AG20443 (cell line): ENCODE measurements around the gene SNRPB2.

Experiments used
- DNase-seq: peaks from one replicate; pipeline ENCODE4 v3.0.0; 2012; ENCODE audit warnings: low spot score, mixed read lengths

SNRPB2 gene

DNA sequence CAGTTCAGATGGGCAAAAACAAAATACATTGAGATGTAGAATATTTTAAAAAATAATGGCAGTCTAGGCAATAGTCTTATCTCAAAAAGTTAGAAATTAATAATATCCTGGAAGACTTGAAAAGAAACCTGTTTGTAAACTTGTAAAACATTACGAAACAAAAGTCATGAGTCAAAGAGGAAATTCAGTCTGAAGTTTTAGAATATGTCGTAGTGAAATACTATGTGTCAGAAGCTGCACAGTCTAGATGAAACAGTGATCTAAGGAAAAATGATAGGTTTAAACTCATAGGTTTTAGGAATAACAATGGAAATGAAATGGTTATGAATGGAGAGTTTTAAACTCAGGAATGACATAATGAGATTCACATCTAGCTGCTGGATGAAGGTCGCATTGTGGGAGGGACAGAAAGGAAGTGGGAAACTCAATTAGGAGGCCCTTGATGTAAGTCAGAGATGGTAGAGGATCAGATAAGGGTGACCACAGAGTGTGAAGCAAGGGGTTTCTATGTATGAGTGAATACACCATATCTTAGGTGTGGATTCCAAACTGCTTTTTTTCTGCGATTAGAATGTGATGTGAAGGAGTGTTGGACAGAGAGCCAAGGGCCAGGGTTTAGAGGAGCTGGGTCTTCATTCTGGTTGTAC is 2.8 kb downstream of the SNRPB2 start:
- DNase-seq, result no peak

DNA sequence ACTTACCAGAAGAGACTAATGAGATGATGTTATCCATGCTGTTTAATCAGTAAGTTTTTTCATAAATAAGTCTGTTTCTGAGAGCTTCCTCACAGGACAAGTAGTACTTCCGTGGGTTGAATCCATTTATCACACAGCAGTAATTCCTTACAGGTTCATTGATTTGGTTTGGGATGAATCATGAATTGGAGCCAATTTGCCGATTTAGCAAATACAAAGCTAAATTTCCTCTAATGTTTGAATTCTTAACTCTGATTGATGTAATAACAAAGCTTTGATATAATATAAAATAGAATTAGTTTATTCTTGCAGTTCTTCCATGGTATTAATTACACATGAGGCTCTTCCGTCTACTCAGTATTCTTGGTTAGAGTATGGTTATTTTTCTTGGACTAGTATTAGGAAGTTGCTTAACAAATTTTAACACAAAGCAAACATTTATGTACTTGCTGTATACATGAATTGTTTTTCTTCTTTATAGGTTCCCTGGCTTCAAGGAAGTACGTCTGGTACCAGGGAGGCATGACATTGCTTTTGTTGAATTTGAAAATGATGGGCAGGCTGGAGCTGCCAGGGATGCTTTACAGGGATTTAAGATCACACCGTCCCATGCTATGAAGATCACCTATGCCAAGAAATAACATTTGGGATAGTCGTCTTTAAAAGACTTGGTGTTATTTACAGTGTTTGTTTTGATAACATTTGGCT is 10.7 kb downstream of the SNRPB2 start:
- no peak for DNase-seq

DNA sequence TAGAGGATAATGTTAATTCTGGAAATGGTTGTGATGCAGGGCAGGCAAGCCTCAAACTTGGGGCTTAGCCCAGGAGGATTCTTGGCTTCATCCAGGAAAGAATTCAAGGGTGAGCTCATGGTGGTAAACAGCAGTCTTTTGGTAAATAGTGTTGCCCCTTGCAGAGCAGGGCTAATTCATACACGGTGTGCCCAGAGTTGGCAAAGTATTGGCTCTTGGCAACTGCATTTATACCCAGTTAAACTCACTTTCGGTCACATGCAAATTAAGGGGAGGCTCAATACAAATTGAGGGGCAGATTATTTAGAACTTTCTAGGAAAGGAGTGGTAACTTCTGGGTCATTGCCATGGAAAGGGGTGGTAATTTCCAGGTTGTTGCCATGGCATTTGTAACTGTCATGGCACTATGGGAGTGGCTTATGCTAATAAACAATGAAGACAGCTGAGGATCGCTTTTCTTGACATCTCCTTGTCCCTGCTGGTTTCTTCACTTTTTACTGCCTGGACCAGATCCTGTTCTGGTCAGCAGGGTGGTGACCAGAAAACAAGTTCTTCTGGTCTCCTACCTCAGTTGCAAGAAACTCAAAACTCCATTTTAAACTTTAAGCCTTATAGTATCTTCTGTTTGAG is 14.5 kb downstream of the SNRPB2 start:
- no peak for DNase-seq

DNA sequence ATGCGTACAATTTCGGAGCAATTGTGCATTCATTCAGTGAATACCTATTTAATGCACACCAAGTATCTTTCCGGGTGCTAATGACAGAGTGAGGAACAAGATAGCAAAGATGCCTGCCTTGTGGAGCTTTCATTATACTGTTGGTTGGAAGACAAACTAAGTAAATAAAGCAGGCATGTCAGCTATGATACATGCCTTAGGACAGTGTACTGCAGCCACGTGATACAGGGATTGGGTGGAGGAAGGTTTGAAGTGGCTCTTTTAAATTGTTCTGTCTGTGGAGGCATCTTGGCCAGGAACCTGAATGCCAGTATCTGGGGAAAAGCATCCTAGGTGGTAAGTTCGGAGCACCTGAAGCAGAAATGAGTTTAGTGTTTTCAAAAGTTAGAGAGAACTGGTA is 15.4 kb downstream of the SNRPB2 start:
- DNase-seq, result no peak

DNA sequence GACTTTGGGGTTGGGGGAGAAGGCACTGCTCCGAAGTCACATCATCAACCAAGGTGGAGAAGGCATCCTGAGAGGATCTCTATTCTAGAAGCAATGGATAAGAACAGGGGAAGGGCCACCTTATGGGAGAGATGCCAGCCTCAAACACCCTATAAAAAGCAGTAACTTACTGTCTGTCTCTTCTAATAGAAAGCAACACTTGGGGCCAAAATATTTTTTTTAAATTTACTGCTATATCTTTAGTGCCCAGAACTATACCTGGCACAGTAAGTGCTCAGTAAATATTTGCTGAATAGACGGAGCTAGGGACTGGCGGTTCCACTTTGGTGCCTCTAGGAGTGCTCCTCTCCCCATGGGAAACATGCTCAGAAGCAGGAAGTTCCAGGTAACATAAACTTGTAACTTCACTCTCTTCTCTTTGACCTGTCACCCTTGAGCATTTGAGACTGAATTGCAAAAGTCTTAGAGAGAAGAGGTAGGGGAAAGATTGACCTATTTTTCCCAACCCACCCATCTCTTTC is 17.5 kb downstream of the SNRPB2 start:
- DNase-seq, result no peak

DNA sequence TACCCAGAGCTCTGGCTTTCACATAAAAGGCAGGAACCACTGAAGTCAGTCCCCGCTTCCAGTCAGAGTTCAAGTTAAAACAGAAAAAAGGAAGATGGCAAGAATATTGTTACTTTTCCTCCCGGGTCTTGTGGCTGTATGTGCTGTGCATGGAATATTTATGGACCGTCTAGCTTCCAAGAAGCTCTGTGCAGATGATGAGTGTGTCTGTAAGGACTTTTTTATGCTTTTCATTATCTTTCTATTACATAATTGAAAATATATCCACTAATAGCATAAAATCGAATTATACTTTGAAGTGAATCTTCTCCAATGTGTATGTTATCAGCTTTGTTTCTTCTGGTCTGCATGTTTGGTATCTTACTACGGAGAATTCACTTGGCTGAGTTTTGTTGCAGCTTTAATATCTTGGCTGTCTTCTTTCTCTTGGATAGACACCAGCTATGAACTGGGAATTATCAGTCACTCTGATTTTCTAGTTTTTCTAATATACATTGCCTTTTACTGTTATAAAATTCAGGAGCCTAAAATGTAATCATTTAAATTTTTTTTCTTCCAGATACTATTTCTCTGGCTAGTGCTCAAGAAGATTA is 18.6 kb downstream of the SNRPB2 start, which contains the start of gene OTOR:
TSS of gene OTOR (plus strand) at position 51 of the 593 bp plus-strand sequence. CDS start at position 95, 44 bp downstream.
- DNase-seq, result no peak

DNA sequence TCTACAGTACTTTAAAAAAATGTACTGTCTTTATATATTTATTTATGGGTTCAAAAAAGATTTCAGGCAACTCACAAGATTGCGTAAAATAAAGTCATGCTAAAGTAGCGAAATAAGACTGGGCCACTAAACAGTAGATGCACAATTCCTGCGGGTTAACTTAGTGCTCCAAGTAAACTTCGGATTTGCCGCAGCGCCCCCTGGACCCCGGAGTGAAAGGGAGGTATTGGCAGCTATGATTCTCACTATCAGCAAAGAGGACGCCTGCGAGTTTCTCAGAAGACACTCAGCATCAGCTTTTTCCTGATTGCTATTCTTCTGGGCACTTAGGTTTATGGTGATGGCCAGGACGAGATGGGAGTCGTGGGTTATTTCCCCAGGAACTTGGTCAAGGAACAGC is 19.7 kb downstream of the SNRPB2 start:
- DNase-seq, result no peak

DNA sequence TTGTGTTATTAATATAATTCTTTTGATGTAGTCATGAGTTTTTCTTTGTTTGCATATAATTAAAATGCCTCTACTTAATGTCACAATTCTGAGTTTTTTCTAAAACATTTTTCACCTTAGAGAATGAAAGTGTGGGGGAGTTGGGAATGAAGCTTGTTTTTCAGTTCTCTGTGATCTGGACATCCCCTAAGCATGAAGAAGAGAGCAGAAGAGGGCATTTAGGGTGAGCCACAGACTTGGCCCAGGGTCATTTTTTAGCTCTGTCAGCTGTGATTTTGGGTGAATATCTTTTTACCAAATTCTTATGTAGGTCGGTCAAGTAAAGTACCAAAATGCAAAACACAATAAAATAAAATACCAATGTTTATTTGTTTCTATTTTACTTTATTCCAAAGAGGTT is 22.3 kb downstream of the SNRPB2 start:
- no peak for DNase-seq

DNA sequence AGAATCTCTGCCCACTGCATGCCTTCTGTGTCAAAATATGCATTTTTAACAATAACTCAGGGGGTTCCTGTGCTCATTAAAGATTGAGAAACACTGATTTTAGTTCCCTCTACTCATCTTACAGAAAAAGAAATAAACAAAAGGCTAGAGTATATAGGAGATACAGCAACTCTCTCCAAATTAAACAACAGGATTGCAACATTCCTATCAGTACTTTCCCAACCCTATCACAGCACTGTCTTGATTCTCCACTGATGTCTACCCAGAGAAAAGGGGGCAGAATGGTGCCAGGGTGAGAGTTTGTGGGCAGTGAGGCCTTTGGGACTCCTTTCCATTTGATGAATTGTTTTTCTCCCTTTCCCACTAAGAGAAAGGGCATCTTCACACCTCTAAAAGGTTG is 23.1 kb downstream of the SNRPB2 start:
- no peak for DNase-seq

DNA sequence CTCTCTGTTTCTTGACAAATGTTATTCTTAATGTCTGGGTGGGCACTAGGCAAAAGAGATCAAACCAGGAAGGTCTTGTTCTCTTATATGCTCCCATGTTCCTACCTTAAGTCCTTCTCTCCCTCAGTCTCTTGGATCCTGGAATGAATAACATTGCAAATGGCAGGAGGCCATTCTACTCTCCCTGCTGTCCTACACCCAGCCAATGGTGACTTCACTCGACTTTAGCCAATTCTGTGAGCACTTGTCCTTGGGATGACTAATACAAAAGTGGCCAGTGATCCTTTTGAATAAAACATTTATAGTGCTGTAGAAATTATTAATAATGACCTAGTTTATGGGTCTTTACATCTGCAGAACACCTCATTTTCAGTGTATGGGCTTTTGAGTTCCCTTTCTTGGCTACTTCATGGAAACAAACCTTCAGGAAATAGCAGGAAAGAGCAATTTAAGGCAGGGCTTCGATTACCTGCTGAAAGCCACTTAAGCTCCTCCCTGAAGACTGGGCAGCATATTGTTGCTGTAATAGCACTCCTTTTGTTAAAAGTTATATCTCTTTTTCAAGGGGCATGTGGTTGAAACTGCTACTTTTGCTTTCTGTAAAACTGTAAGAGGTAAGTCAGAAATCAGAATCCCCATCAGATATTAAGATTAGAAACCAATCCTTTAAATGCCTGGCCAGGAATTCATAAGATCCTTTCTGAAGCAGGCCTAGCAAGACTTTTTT is 28.8 kb downstream of the SNRPB2 start:
- DNase-seq, result no peak

DNA sequence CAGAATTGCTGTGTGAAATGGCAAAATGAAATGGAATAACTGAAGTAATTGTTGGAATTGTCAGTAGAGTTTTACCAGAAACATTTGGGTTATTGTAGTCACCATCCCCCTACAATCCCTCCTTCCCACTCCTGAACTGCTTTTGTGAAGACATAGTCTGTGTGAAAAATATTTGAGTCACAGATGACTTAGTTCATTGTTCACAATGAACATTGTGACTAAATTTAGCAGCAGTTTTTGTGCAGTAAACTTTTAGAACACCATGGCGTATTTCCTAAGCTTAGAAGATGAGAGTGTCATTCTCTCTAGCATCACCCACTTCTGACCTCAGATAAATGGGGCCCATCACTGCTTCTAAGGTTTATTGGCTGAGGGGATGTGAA is 29.3 kb downstream of the SNRPB2 start:
- no peak for DNase-seq

DNA sequence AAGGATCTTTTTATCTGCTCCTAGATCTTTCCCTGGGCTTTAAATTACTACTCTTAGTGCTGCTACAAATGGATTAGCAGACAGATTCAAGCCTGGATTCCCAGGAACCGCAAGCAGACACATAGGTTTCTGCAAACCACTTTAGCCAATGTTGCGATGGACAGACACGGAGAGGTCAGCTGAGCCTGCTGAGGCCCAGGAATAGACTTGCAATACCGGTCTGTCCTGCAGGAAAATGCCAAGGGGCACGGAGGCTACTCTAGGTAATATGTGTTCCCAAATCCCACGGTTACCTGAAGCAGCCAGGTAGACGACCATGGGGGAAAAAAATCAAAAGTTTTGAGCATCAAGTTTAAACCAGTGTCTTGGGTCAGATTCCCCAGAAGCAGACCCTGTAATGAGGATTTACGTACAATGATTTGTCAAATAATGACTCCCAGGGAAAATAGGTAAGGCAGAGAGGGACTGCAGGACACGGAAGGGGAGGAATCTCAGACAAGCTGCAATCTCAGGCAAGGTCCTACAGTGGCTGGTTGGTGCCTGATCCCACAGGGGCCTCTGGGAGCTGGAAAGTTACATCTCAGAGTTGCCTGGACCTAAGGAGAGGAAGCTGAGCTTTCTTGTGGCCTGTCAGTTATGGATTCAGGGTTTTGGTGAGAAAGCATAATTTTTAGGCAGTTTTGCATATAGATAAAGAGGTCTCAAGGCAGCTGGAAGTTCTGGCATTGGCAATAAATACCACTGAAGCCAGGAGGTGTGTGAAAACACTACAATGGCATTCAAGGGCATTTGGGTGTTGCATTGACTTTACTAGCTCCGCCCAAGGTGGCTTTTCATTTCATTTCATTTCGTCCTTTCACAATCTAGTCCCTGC is 30.8 kb downstream of the SNRPB2 start:
- no peak for DNase-seq

DNA sequence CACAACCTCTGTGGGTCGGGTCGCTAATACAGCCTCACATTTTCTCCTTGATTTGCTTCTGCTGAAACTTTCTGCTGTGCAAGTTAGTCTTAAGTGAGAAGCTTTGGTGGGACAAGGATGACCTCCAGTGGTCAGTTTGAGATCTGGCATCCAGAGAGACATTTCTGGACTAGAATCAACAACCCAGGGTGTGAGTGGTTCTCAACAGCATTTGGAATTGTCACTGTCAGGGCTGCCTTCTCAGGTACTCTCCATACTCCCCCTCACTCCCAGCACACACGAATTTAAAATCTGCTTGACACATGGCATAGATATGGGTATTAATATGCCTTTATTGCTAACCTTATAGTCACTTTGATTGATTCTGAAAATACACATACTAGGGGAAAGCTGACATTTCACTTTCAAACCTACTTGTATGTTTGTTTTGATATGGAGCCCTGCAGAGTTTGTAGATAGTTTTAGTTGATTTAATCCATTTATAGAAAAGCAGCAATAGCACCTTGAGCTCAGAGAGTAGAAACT is 31.5 kb downstream of the SNRPB2 start:
- DNase-seq, result peak; percentile 77

DNA sequence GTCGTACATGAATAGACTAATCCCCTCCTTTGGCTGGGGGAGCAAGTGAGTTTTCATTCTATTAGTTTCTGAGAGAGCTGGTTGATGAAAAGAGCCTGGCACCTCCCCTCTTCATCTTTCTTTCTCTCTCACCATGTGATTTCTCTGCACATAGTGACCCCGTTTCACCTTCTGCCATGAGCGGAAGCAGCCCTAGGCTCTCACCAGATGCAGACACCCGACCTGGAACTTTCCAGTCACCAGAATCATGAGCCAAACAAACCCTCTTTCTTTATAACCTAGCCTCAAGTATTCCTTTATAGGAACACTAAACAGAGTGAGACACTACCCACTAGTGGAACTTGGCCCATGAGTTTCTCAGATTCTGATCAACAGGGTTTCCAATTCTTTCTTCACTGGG is 34.7 kb downstream of the SNRPB2 start:
- DNase-seq, result no peak

DNA sequence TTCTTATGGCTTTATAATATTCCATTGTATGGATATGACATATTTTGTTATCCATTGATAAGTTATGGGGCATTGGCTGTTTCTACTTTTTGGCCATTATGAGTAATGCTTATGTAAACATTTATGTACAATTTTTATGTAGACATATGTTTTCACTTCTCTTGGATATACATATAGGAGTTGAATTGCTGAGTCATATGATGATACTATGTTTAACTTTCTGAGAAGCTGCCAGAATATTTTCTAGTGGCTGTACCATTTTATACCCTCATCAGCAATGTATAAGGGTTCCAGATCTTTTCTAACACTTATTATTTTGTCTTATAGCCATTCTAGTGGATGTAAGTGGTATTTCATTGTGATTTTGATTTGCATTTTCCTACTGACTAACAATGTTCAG is 41.4 kb downstream of the SNRPB2 start:
- no peak for DNase-seq

DNA sequence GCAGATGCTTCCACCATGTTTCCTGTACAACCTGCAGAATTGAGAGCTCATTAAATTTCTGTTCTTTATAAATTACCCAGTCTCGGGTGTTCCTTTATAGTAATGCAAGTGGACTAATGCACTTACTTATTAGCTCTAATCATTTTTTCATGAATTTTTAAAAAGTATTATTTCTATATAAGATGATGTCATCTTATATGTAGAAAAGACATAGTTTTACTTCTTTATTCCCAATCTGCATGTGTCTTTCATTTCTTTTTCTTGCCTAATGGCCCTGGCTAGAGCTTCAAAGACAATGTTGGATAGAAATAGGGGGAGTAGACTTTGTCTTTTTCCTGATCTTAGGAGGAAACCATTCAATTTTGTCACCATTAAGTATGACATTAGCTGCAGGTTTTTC is 46.1 kb downstream of the SNRPB2 start:
- no peak for DNase-seq

DNA sequence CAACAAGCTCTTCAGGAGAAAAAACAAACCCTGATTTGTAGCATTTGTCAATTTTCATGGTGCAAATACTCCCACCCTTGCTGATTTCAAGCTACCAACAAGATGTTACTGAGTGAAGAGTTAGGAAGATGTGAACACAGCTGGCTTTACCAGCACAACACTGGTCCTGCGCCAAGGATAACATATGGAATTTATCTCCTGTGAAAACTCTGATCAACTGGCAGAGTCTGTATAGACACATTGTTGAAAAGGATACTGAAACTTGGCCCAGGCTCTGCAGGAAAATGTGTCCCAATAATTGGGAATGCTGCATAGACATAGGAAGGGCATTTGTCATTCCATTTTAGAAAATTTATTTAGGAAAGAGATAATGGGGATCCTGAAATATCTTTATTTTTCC is 47.3 kb downstream of the SNRPB2 start:
- DNase-seq, result no peak

DNA sequence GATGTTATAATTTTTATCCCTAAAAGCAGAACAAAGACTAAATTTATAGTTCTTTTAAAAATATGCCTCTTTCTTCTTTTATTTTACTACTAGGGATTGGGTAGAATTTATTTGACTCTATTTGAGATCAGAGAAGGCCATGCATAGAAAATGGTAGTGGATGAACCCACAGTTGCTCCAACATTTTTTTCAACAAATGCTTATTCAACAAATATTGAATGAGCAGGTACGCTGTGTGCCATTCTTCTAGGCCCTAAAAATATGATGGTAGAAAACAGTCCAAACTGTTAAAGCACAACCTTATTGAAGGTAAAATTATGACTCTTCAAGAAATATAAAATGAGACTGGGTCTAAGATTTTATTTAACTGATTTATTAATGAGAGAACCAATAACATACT is 48.3 kb downstream of the SNRPB2 start:
- no peak for DNase-seq

DNA sequence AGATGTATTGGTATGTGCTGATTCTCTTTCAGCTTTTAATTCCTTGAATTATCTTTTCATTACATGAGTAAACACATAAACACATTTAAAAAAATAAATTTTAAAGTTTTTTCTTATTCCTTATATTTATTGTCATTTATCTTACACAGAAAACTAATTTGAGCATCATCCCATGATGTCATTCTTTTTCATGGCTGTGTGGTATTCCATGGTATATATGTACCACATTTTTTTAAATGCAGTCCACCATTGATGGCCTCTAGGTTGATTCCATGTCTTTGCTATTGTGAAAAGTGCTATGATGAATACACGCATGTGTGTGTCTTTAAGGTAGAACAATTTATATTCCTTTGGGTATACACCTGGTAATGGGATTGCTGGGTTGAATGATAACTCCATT is 51.7 kb downstream of the SNRPB2 start:
- no peak for DNase-seq

DNA sequence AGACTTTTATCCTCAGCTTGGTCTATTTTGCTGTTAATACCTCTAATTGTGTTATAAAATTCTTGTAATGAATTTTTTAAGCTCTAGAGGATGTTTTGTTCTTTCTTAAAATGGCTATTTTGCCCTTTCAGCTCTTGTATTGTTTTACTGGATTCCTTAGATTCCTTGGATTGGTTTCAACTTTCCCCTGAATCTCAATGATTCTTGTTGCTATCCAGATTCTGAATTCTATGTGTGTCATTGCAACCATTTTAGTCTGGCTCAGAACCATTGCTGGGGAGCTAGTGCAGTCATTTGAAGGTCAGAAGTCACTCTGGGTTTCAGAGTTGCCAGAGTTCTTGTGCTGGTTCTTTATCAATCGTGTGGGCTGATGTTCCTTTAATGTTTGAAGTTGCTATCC is 55.4 kb downstream of the SNRPB2 start:
- no peak for DNase-seq
